ENCODE results near the gene VLDLR.

The VLDLR gene

GRCh38 chr9:2622461-2623287 is 1.1 kb downstream of the VLDLR start:
- DNase-seq: peak; percentile 70

- DNase-seq: peak; percentile 68
These were observed 1.9 kb downstream of the VLDLR start for GRCh38 chr9:2623288-2624050.

GRCh38 chr9:2624051-2624682 is 2.6 kb downstream of the VLDLR start:
- no peak for DNase-seq

GRCh38 chr9:2625427-2625826 is 3.8 kb downstream of the VLDLR start:
- no peak for DNase-seq

GRCh38 chr9:2628919-2629318 is 7.3 kb downstream of the VLDLR start:
- no peak for DNase-seq

GRCh38 chr9:2630158-2630557 is 8.6 kb downstream of the VLDLR start:
- DNase-seq: no peak

GRCh38 chr9:2631263-2631662 is 9.7 kb downstream of the VLDLR start:
- DNase-seq: no peak

- no peak for DNase-seq
These were observed 12.6 kb downstream of the VLDLR start for GRCh38 chr9:2634153-2634552.

GRCh38 chr9:2634818-2635217 is 13.2 kb downstream of the VLDLR start:
- DNase-seq: no peak

GRCh38 chr9:2635922-2636321 is 14.3 kb downstream of the VLDLR start:
- no peak for DNase-seq

- DNase-seq: no peak
These were observed 15.8 kb downstream of the VLDLR start for GRCh38 chr9:2637390-2637789.

- no peak for DNase-seq
These were observed 17.5 kb downstream of the VLDLR start for GRCh38 chr9:2638871-2639673.

- no peak for DNase-seq
These were observed 18.2 kb downstream of the VLDLR start for GRCh38 chr9:2639786-2640185.

GRCh38 chr9:2640570-2640969 is 19.0 kb downstream of the VLDLR start:
- DNase-seq: no peak

- no peak for DNase-seq
These were observed 19.4 kb downstream of the VLDLR start for GRCh38 chr9:2641033-2641432.

- no peak for DNase-seq
These were observed 20.5 kb downstream of the VLDLR start for GRCh38 chr9:2642068-2642467.

GRCh38 chr9:2645569-2645968 is 24.0 kb downstream of the VLDLR start:
- no peak for DNase-seq

- DNase-seq: no peak
These were observed 33.9 kb downstream of the VLDLR start for GRCh38 chr9:2655411-2655901.

GRCh38 chr9:2657427-2657826 is 35.8 kb downstream of the VLDLR start:
- DNase-seq: no peak

GRCh38 chr9:2662496-2662895 is 40.9 kb downstream of the VLDLR start:
- DNase-seq: no peak

GRCh38 chr9:2663461-2664173 is 42.0 kb downstream of the VLDLR start:
- no peak for DNase-seq
